IMR-90 (cell line): ENCODE measurements around the gene LY6G5C. TPM values are rescaled to one million over a fixed set of nuclear protein-coding genes. Genes with fewer than 3 reads are reported as not detected.

Experiments used
- ATAC-seq: fragments of 200-7000 bp; cut with Tn5 transposase; 2 replicates; pipeline ENCODE4 v1.9.1; 2020; ENCODE audit warnings: low read depth, mild to moderate bottlenecking, moderate library complexity
- BruUV-seq: library from RNA; stranded (reverse); fragments of 400-500 nt; replicated peaks from 2 replicates; lab custom pipeline; 2021; lab: Mats Ljungman, UMichigan
- CTCF ChIA-PET: fragments of 300-600 bp; formaldehyde crosslinking; extraction: SDS; loops from one replicate; lab custom pipeline; 2021; ENCODE audit warnings: antibody characterized with exemption; lab: Yijun Ruan, JAX
- POLR2A ChIA-PET: fragments of 300-600 bp; sonication (Branson Sonifier 250); formaldehyde crosslinking; loops from one replicate; lab custom pipeline; 2022; ENCODE audit warnings: antibody characterized with exemption; ENCODE audit not compliant: unreplicated experiment; lab: Charles Lee
- DNase-seq: peaks from one replicate; pipeline ENCODE4 v3.0.0; 2013
- H2AFZ ChIP-seq: replicated peaks from 2 replicates; pipeline ENCODE3; 2013; ENCODE audit warnings: low read length, mild to moderate bottlenecking; ENCODE audit not compliant: poor library complexity
- H2AK5ac ChIP-seq: 2 replicates; pipeline ENCODE4 v1.6.1; 2013; ENCODE audit warnings: low read depth, low read length, inconsistent platforms
- H2AK9ac ChIP-seq: replicated peaks from 2 replicates; pipeline ENCODE3; 2013; ENCODE audit warnings: mild to moderate bottlenecking, low read depth, low read length, moderate library complexity; ENCODE audit not compliant: poor library complexity
- H2BK120ac ChIP-seq: 2 replicates; pipeline ENCODE4 v1.6.1; 2013; ENCODE audit warnings: low read depth, low read length, inconsistent platforms
- H2BK15ac ChIP-seq: 3 replicates; pipeline ENCODE4 v1.6.1; 2013; ENCODE audit warnings: low read depth, low read length, inconsistent platforms
- H2BK20ac ChIP-seq: 2 replicates; pipeline ENCODE4 v1.6.1; 2013; ENCODE audit warnings: low read depth, mild to moderate bottlenecking, inconsistent platforms, low read length, moderate library complexity
- H2BK5ac ChIP-seq: 2 replicates; pipeline ENCODE4 v1.6.1; 2013; ENCODE audit warnings: mild to moderate bottlenecking, low read depth, low read length, inconsistent platforms; ENCODE audit not compliant: poor library complexity, severe bottlenecking
- H3K14ac ChIP-seq: replicated peaks from 2 replicates; pipeline ENCODE4 v1.6.1; 2013; ENCODE audit warnings: low read depth, low read length, inconsistent platforms
- H3K18ac ChIP-seq: 2 replicates; pipeline ENCODE4 v1.6.1; 2013; ENCODE audit warnings: low read depth, low read length, control low read depth
- H3K23ac ChIP-seq: 2 replicates; pipeline ENCODE4 v1.6.1; 2013; ENCODE audit warnings: low read depth, low read length, inconsistent platforms
- H3K27ac ChIP-seq: 2 replicates; pipeline ENCODE4 v1.5.1; 2013; ENCODE audit warnings: mild to moderate bottlenecking, control low read depth, low read length; ENCODE audit not compliant: insufficient read depth
- H3K27me3 ChIP-seq: 2 replicates; pipeline ENCODE4 v1.6.1; 2013; ENCODE audit warnings: low read length; ENCODE audit not compliant: control insufficient read depth, insufficient read depth
- H3K36me3 ChIP-seq: 2 replicates; pipeline ENCODE4 v1.6.1; 2013; ENCODE audit warnings: low read length, mixed read lengths; ENCODE audit not compliant: control insufficient read depth, insufficient read depth
- H3K4ac ChIP-seq: 2 replicates; pipeline ENCODE4 v1.6.1; 2013; ENCODE audit warnings: low read depth, low read length, inconsistent platforms
- H3K4me1 ChIP-seq: 2 replicates; pipeline ENCODE4 v1.6.1; 2013; ENCODE audit warnings: low read length, mixed read lengths; ENCODE audit not compliant: control insufficient read depth, insufficient read depth
- H3K4me2 ChIP-seq: 2 replicates; pipeline ENCODE4 v1.6.1; 2013; ENCODE audit warnings: low read depth, mild to moderate bottlenecking, control low read depth, low read length, moderate library complexity
- H3K4me3 ChIP-seq: 2 replicates; pipeline ENCODE4 v1.5.1; 2013; ENCODE audit warnings: low read depth, mild to moderate bottlenecking, control low read depth, low read length, moderate library complexity; ENCODE audit not compliant: insufficient read depth
- H3K56ac ChIP-seq: 2 replicates; pipeline ENCODE4 v1.6.1; 2013; ENCODE audit warnings: low read length, inconsistent platforms; ENCODE audit not compliant: insufficient read depth; ENCODE audit errors: extremely low read depth
- H3K79me1 ChIP-seq, 2 experiments: 2 replicates each; pipeline ENCODE4 v1.6.1; 2013; ENCODE audit warnings: low read length in 2 of 2, inconsistent platforms in 1 of 2, low read depth in 1 of 2
- H3K9ac ChIP-seq: 2 replicates; pipeline ENCODE4 v1.6.1; 2013; ENCODE audit warnings: low read depth, low read length, control low read depth
- H3K9me1 ChIP-seq: 2 replicates; pipeline ENCODE4 v1.6.1; 2013; ENCODE audit warnings: low read length, inconsistent platforms; ENCODE audit not compliant: insufficient read depth
- H3K9me3 ChIP-seq: 2 replicates; pipeline ENCODE4 v1.6.1; 2013; ENCODE audit warnings: low read length; ENCODE audit not compliant: control insufficient read depth, insufficient read depth
- H4K20me1 ChIP-seq: 2 replicates; pipeline ENCODE4 v1.6.1; 2013; ENCODE audit warnings: low read length, inconsistent platforms; ENCODE audit not compliant: insufficient read depth
- H4K5ac ChIP-seq: 2 replicates; pipeline ENCODE4 v1.6.1; 2013; ENCODE audit warnings: mild to moderate bottlenecking, low read depth, low read length, control low read depth
- H4K8ac ChIP-seq, 2 experiments: 2 replicates each; pipeline ENCODE4 v1.6.1; 2013; ENCODE audit warnings: low read depth in 2 of 2, low read length in 2 of 2, control low read depth in 1 of 2, inconsistent platforms in 1 of 2
- H4K91ac ChIP-seq: 2 replicates; pipeline ENCODE4 v1.6.1; 2013; ENCODE audit warnings: low read depth, low read length, inconsistent platforms; ENCODE audit not compliant: insufficient read depth
- CEBPB ChIP-seq: IDR thresholded peaks from 2 replicates; pipeline ENCODE4 v1.6.1; 2012; ENCODE audit warnings: low read depth, low read length, improper control_type of control experiment
- MXI1 ChIP-seq: IDR thresholded peaks from 2 replicates; pipeline ENCODE4 v1.6.1; 2012; ENCODE audit warnings: low read depth, mild to moderate bottlenecking, low read length, moderate library complexity, borderline replicate concordance
- RAD21 ChIP-seq: IDR thresholded peaks from 2 replicates; pipeline ENCODE4 v1.6.1; 2012; ENCODE audit warnings: low read length, improper control_type of control experiment
- SMC3 ChIP-seq: fragments of 150-350 bp; IDR thresholded peaks from 2 replicates; pipeline ENCODE4 v1.6.1; 2016; ENCODE audit warnings: low read depth, mild to moderate bottlenecking, antibody characterized with exemption, low read length, moderate library complexity
- WGBS, 2 experiments: methylation state at CpG; one replicate each; pipeline versions ENCODE4 v1.1.5 to v1.1.7; 2013; ENCODE audit warnings: missing lambda C conversion rate in 2 of 2; ENCODE audit not compliant: insufficient read length in 1 of 2; ENCODE audit errors: extremely low coverage in 2 of 2; 5-methylcytosine and 5-hydroxymethylcytosine counted together
- dilution Hi-C: fragments of 300-500 bp; cut with HindIII; formaldehyde crosslinking; loops from one replicate; pipeline ENCODE4 v1.14.3; 2018; ENCODE audit warnings: low sequenced_read_pairs; ENCODE audit not compliant: unreplicated experiment
- in situ Hi-C: fragments of 300-500 bp; cut with MboI; formaldehyde crosslinking; loops from 3 replicates; pipeline ENCODE4 v1.14.3; 2019; ENCODE audit warnings: low sequenced_read_pairs, inconsistent platforms, mixed read lengths
- intact Hi-C: fragments of 100-400 bp; cut with micrococcal nuclease; formaldehyde crosslinking; loops from 2 replicates; pipeline ENCODE4 v1.10.0; 2022
- polyA plus RNA-seq, 3 experiments: library from polyadenylated mRNA; depleted of rRNA; stranded (reverse); fragments of >200 nt; gene quantifications; 2 replicates each; pipeline ENCODE4 v1.2.3, GENCODE V29; 2012; ENCODE audit warnings: low replicate concordance in 1 of 3
- total RNA-seq: library from RNA; depleted of rRNA; stranded (reverse); fragments of >200 nt; gene quantifications from 2 replicates; pipeline ENCODE4 v1.2.3, GENCODE V29; 2012
- TF ChIP-seq, protein P1 (sequence below): fragments of 150-350 bp; IDR thresholded peaks from 2 replicates; pipeline ENCODE4 v1.6.1; 2016; ENCODE audit warnings: low read depth, mild to moderate bottlenecking, low read length, moderate library complexity, borderline replicate concordance

LY6G5C gene
- total and polyA plus RNA-seq, 2 of the 4 experiments (the other 2 are of a cell fraction), result 0.18 to 2.0 TPM

DNA sequence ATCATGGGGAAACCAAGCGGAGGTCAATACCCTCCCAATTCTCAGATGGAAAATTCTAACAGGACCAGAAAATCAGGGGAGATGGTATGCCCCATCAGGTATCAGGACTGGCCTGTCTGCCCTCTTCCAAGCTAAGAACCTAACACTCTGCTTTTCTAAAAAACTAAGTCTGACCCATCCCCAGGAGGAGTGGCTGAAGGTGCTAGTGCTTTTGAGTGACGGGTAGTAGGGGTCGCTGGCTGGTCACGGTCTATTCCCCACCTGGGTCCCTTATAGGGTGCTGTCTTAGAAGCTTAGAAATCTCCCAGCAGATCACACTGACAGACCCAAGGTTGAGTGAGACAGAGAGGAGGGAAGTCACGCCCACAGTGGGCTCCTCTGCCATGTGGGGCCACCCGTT is 12.7 kb upstream of the LY6G5C start:
- no peak overlapping the region for H2BK120ac ChIP-seq
- peaks cover 4 to 19% of the 10 kb centered on the region in 2 experiments; a peak in 3 of 4 replicates for H3K79me1 ChIP-seq
- TF ChIP-seq CEBPB (no peak), MXI1 (no peak), RAD21 (no peak), SMC3 (no peak)
- TF ChIP-seq, protein P1, sequence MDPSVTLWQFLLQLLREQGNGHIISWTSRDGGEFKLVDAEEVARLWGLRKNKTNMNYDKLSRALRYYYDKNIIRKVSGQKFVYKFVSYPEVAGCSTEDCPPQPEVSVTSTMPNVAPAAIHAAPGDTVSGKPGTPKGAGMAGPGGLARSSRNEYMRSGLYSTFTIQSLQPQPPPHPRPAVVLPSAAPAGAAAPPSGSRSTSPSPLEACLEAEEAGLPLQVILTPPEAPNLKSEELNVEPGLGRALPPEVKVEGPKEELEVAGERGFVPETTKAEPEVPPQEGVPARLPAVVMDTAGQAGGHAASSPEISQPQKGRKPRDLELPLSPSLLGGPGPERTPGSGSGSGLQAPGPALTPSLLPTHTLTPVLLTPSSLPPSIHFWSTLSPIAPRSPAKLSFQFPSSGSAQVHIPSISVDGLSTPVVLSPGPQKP, result no peak
- no peak overlapping the region for H2BK20ac ChIP-seq
- H2AK5ac ChIP-seq, result no peak overlapping the region
- 0 out of 2 replicates have a peak, but pooled peaks cover 4% of the 10 kb centered on the region for H4K20me1 ChIP-seq
- no peak overlapping the region for H2AFZ ChIP-seq
- no peak overlapping the region for H3K9ac ChIP-seq
- no peak for ATAC-seq
- H3K9me1 ChIP-seq, result no peaks in the 10 kb centered on the region
- no peak overlapping the region for H4K8ac ChIP-seq
- dilution Hi-C loops (no loop called here), in situ Hi-C loops (no loop called here), intact Hi-C loops (no loop called here)
- H2AK9ac ChIP-seq, result no peak overlapping the region
- H4K5ac ChIP-seq, result no peak overlapping the region
- DNase-seq, result no peak
- H3K23ac ChIP-seq, result no peak overlapping the region
- H3K18ac ChIP-seq, result no peak overlapping the region
- H3K4me3 ChIP-seq, result no peak overlapping the region
- no peaks in the 10 kb centered on the region for H3K4me1 ChIP-seq
- no peak overlapping the region for H3K4me2 ChIP-seq
- no TSS peak for BruUV-seq
- CTCF ChIA-PET, result no interaction called here
- WGBS, 2 experiments, result 83% methylated on average over 1 of the region's 6 CpGs; no CpG with 5 or more reads in 1 of the 2 experiments
- peaks cover 63% of the 10 kb centered on the region for H3K36me3 ChIP-seq
- H4K91ac ChIP-seq, result no peak overlapping the region
- no peak overlapping the region for H2BK5ac ChIP-seq
- no peaks in the 10 kb centered on the region for H3K9me3 ChIP-seq
- no peak overlapping the region for H2BK15ac ChIP-seq
- H3K4ac ChIP-seq, result no peak overlapping the region
- H3K27ac ChIP-seq, result no peak overlapping the region
- H3K27me3 ChIP-seq, result no peaks in the 10 kb centered on the region
- POLR2A ChIA-PET, result no interaction called here
- no peak overlapping the region for H3K14ac ChIP-seq
- H3K56ac ChIP-seq, result no peak overlapping the region
